IMR-90 (cell line): Measurements from ENCODE around the gene GMFB.

Experiments used
- BHLHE40 ChIP-seq: fragments of 150-350 bp; IDR thresholded peaks from 2 replicates; pipeline ENCODE4 v1.6.1; 2016; ENCODE audit warnings: mild to moderate bottlenecking, low read depth, low read length
- CTCF ChIP-seq: conservative IDR thresholded peaks from 2 replicates; pipeline ENCODE4 v1.5.1; 2012; ENCODE audit warnings: mild to moderate bottlenecking, low read depth, low read length, improper control_type of control experiment
- MAFK ChIP-seq: IDR thresholded peaks from 2 replicates; pipeline ENCODE4 v1.6.1; 2012; ENCODE audit warnings: low read depth, low read length, improper control_type of control experiment
- MXI1 ChIP-seq: IDR thresholded peaks from 2 replicates; pipeline ENCODE4 v1.6.1; 2012; ENCODE audit warnings: low read depth, mild to moderate bottlenecking, low read length, moderate library complexity, borderline replicate concordance
- POLR2A ChIP-seq: IDR thresholded peaks from 2 replicates; pipeline ENCODE4 v1.6.1; 2012; ENCODE audit warnings: mild to moderate bottlenecking, low read depth, low read length
- RAD21 ChIP-seq: IDR thresholded peaks from 2 replicates; pipeline ENCODE4 v1.6.1; 2012; ENCODE audit warnings: low read length, improper control_type of control experiment
- RCOR1 ChIP-seq: IDR thresholded peaks from 2 replicates; pipeline ENCODE4 v1.6.1; 2012; ENCODE audit warnings: mild to moderate bottlenecking, low read length, improper control_type of control experiment; ENCODE audit not compliant: insufficient replicate concordance
- USF2 ChIP-seq: fragments of 150-350 bp; IDR thresholded peaks from 2 replicates; pipeline ENCODE4 v1.6.1; 2017; ENCODE audit warnings: mild to moderate bottlenecking, antibody characterized with exemption, low read length, low read depth

GRCh38 chr14:54462048-54462447 is 26.7 kb downstream of the GMFB start:
- TF ChIP-seq POLR2A, result no peak
- TF ChIP-seq CTCF, result no peak
- no peak for TF ChIP-seq RCOR1
- TF ChIP-seq RAD21, result no peak
- no peak for TF ChIP-seq USF2
- TF ChIP-seq MAFK, result no peak
- no peak for TF ChIP-seq BHLHE40
- TF ChIP-seq MXI1, result no peak
